HG02870 (cell line): ENCODE measurements around the gene RS1.

Source experiments
- ATAC-seq: cut with Tn5 transposase; IDR thresholded peaks from one replicate; pipeline ENCODE4 v1.9.1; 2021; ENCODE audit warnings: mild to moderate bottlenecking, moderate library complexity; ENCODE audit not compliant: unreplicated experiment

RS1 gene

GRCh38 chrX:18672008-18672407 is at the start of gene RS1:
RS1 (minus strand) TSS chrX:18672108; CDS start chrX:18672068, 40 bp downstream.
- no peak for ATAC-seq

GRCh38 chrX:18719852-18720251 is 47.9 kb upstream of the RS1 start:
- ATAC-seq, result no peak

- ATAC-seq, result no peak
Measured at GRCh38 chrX:18714910-18715309, 43.0 kb upstream of the RS1 start.

GRCh38 chrX:18709833-18710232 is 37.9 kb upstream of the RS1 start:
- no peak for ATAC-seq

DNA sequence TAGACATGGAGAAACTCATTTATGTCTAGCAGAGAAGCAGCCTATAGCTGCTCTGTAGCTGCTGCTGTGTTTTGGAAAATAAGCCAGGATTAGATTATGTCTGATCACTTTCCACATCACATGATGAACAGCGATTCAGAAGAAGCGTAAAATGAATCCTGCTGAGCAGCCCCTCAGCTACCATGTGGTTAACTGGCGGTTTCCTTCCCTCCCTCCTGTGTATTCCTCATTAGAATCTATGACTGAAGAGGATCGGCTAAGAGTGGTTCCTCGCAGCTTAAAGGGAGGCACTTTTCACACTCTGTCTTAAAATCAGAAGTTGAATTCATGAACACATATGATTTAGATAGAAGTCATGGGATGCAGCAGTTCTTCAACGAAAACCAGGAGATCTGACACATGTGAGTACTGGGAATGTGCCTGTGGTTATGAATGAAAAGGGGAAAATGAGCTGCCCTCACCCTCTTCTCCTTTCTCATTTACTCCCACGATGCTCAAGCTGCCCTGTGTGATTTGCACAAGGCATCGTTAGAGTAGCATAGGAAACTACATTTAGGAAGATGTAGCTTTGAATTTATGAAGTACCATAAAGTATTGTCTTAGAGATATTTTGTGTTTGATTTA is 35.6 kb upstream of the RS1 start, which contains the start of gene PPEF1:
PPEF1 (plus strand) TSS at position 220 of the 624 bp plus-strand sequence; CDS start at position 356, 136 bp downstream.
- no peak for ATAC-seq

GRCh38 chrX:18702362-18703195 is 30.7 kb upstream of the RS1 start:
- ATAC-seq, result no peak

DNA sequence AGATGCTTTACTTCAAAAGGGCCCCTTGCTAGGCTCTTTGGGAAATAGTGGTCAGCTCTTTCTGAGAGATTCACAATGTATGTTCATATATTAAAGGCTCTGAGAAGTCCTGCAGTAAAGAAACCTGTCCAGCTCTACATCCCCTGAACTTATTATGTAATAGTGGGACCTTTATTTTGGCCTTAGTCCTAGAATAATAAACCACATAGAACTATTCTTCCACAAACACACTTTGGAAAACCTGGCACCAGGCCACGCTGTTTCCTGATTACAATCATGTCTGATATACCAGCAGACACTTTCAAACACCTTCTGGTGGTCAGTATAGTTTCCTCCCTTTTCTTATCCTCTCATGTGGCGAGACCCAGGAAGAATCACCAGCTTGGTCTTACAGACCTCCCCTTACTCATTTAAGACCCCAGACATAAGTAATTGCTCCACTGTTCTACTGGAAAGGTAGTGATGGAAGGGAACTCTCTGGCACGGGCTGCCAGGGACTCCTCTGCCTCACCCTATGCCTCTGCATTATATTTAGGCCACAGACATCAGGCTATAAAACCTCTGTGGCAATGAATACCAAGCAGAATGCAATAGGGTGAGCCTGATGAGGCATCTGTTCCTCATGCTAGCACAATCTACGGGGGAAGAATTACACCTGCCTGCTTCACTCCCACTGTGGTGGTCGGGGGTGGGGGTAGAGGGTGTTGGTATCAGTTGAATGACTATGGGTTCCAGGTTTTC is 29.9 kb upstream of the RS1 start:
- no peak for ATAC-seq

DNA sequence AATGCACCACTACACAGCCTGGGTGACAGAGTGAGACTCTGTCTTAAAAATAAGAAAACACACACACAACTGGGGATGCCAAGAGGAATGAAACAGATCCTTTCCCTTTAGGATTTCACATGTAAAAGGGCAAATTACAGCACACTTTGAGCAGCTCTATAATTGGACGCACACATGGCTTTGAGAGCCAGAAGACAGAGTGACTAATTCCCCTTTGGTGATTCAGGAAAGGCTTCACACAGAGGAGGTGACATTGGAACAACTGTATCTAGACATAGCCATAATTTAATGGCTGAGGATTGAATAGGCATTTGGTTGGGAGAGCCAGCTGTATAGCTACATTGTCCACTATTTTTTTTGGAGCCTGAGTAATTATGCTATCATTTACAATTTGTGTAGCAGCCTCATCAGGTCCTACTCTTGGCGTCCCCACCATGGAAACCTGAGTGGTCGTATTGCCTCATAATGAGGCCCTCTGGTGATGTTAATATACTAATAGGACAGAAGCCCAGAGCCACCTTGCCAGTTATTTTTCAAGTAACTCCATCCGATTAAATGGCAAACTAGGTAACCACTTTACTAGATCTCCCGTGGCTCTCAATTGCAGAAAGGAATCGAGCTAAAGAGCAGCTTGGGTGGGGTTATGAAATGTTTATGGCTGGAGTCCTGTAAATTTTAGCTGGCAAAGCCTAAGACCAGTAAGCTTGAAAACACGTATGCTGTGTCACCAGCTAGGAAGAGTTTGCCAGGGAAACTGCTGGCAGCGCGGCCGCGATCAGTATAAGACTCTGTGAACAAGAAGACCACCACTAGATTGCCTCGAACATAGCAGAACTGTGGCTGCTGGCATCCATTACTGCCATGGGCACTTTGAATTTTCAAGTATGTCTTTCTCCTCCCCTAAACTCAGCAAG is 27.1 kb upstream of the RS1 start:
- no peak for ATAC-seq

GRCh38 chrX:18696653-18697052 is 24.7 kb upstream of the RS1 start:
- ATAC-seq, result no peak

- ATAC-seq, result no peak
Measured at GRCh38 chrX:18692541-18692940, 20.6 kb upstream of the RS1 start.

GRCh38 chrX:18691431-18691830 is 19.5 kb upstream of the RS1 start:
- ATAC-seq, result no peak

GRCh38 chrX:18687856-18688495 is 16.1 kb upstream of the RS1 start:
- ATAC-seq, result no peak

DNA sequence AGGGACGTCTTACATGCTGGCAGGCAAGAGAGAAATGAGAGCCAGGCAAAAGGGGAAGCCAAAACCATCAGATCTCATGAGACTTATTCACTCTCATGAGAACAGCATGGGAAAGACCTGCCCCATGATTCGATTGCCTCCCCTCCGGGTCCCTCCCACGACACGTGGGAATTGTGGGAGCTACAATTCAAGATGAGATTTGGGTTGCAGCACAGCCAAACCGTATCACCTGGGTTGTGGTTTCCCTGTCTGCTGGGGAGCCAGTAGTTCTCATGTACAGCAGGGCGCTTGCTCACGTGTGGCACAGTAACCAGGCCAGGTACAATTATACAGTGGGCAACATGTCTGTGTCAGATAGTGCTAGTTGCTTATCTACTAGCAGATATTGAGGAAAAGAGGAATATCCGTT is 11.1 kb upstream of the RS1 start:
- no peak for ATAC-seq

GRCh38 chrX:18681996-18682395 is 10.1 kb upstream of the RS1 start:
- no peak for ATAC-seq

DNA sequence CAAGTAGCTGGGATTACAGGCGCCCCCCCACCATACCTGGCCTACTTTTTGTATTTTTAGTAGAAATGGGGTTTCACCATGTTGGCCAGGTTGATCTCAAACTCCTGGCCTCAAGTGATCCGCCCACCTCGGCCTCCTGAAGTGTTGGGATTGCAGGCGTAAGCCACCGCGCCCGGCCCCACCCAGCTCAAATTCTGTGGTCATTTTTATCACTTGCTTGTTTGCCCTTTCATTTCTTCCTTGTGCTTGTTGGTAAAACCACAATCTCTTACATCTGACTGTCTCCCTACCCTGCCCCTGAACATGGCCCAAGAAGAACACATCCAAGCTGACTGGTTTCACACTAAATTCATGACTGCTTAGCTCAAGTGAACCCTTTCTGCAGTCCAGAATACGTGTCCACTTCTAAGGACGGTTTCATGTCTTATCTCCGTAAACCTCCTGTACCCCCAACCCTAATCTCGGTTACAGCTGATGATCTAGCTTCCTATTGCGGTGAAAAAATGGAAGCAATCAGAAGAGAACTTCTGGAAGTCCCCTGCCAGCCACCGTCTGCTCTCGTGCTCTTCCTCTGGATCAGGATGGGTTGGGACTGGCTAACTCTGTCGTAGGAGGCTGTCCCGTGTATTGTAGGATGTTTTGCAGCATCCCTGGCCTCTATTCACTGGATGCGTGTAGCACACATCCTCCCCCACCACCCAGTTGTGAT is 5.4 kb upstream of the RS1 start:
- ATAC-seq, result no peak

DNA sequence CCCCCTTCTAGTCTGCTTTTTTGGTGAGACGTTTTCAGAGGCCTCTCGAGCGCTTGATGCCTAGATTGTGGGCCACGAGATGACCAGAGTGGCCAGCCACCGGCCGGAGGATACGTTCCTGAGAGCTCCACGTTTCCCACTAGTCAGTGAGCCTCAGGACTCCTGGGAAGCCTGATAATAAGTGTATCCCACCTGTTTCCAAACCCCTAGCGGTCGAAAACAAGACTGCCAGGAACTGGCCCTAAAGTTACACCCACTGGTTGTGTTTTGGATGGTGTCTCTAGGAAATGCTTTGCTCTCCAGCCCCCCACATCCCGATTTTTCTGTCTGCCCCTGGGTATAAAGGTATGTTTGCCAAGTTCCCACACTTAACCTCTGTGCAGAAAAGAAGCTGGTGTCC is 4.6 kb upstream of the RS1 start:
- no peak for ATAC-seq

GRCh38 chrX:18676050-18676449 is 4.1 kb upstream of the RS1 start:
- ATAC-seq, result no peak

GRCh38 chrX:18674788-18675735 is 3.2 kb upstream of the RS1 start:
- peak; percentile 69 for ATAC-seq
